ENCODE measurements around the gene PTPN11.
"Not testable (repeated sequence)": the region's sequence is repeated elsewhere in the genome, so short reads cannot be mapped to it uniquely, and the experiment has no call there.

DNA sequence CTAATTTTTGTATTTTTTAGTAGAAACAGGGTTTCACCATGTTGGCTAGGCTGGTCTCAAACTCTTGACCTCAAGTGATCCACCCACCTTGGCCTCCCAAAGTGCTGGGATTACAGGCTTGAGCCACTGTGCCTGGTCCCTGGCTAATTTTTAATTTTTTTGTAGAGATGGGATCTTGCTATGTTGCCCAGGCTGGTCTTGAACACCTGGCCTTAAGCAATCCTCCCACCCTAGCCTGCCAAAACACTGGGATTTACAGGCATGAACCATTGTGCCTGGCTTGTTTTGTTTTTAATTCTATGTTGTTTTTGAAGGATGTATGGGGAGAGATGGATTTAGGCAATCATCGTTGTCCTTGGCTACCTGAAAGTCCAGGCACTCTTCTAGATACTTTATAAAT, 19.9 kb downstream of the PTPN11 start:
- TF ChIP-seq, protein P1, sequence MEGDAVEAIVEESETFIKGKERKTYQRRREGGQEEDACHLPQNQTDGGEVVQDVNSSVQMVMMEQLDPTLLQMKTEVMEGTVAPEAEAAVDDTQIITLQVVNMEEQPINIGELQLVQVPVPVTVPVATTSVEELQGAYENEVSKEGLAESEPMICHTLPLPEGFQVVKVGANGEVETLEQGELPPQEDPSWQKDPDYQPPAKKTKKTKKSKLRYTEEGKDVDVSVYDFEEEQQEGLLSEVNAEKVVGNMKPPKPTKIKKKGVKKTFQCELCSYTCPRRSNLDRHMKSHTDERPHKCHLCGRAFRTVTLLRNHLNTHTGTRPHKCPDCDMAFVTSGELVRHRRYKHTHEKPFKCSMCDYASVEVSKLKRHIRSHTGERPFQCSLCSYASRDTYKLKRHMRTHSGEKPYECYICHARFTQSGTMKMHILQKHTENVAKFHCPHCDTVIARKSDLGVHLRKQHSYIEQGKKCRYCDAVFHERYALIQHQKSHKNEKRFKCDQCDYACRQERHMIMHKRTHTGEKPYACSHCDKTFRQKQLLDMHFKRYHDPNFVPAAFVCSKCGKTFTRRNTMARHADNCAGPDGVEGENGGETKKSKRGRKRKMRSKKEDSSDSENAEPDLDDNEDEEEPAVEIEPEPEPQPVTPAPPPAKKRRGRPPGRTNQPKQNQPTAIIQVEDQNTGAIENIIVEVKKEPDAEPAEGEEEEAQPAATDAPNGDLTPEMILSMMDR (IDR thresholded peaks at IDR 0.05; ENCODE audit: low read length), result not testable (repeated sequence)
- TF ChIP-seq EZH2phosphoT487 (IDR thresholded peaks at IDR 0.05; ENCODE audit: low read length); EZH2 (optimal IDR thresholded peaks at IDR 0.05; ENCODE audit: low read depth, low read length): not testable (repeated sequence)

All from MM.1S (cell line).